Cerebellar nuclear complex (tissue), 1 donor: Measurements from ENCODE around the gene NR1H4.
"Not testable (repeated sequence)": the region's sequence is repeated elsewhere in the genome, so short reads cannot be mapped to it uniquely, and the experiment has no call there.

Experiments used
- DNase-seq, 2 experiments: peaks; one replicate each; lab custom pipeline; 2025; lab: John Stamatoyannopoulos, UW

The NR1H4 gene

DNA sequence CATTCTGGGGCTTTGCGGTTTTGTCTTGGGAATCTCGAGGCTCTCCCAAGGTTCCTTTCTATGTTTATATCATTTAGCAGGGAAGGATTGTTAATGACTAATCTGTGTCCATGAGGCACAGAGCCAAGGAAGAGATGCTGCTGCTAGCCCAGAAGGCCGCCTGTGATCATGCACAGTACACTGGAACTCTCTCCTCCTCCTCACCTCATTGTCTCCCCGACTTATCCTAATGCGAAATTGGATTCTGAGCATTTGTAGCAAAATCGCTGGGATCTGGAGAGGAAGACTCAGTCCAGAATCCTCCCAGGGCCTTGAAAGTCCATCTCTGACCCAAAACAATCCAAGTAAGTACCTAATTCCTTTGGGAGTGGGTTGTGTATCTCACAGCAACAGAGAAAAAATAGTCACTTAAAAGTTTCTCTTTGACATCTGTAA lies at the start of gene NR1H4:
NR1H4 (plus strand) TSS at position 151 of the 435 bp plus-strand sequence. CDS start 19,458 bp downstream, outside the sequence.
- DNase-seq: no peak

DNA sequence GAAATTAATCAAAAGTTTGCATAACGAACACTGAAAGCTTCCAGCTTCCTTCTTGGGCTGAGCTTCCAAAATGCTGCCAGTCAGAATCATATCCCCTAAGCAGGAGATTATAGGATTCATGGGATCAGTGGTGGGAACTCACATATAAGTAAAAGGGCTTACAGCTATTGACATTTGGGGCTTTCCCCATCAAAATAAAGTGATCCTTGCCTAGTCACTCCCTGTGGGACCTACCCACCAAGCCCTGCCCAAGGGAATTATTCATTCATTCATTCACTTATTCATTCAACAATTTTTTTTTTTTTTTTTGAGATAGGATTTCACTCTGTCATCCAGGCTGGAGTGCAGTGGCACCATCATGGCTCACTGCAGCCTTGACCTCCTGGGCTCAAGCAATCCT lies 47.5 kb upstream of the NR1H4 start:
- no peak for DNase-seq

DNA sequence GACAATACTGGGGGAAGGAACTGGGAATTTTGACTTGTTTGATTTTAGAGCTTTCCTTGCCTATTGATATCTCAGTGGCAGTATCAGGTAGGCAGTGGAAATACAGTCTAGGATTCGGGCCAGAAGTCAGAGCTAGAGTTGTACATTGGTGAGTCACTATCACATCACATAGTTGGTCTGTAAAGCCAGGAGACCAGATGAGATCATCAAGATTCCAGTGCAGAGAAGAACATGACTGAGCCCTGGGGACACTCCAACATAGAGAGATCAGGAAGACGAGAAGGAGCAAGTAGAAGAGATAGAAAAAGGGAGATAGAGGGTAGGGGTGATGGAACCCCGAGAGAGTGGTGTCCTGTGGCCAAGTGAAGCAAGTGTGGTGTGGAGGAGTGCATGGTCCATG lies 46.6 kb upstream of the NR1H4 start:
- DNase-seq: no peak

DNA sequence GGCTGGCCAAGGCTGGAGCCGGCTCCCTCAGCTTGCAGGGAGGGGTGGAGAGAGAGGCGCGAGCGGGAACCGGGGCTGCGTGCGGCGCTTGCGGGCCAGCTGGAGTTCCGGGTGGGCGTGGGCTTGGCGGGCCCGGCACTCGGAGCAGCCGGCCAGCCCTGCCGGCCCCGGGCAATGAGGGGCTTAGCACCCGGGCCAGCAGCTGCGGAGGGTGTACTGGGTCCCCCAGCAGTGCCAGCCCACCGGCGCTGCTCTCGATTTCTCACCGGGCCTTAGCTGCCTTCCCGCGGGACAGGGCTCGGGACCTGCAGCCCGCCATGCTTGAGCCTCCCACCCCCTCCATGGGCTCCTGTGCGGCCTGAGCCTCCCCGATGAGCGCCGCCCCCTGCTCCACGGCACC lies 43.4 kb upstream of the NR1H4 start:
- DNase-seq: not testable (repeated sequence)

DNA sequence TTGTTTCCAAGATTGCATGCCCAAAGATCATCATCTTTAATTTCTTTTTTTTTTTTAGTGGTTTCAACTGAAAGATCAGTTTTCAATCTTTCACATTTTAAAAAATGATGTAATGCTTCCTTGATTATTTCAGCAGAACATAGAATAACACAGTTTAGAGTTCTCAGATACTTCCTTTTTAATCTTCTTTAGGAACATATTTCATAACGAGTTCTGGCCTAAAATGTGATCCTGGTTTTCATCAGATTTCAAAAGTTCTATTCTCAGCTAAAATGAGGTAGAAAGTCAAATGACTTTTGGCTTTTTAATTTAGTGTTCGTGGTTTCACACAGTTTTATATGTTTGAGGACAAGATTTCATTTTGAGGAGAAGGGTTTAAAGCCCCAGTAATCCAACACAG lies 40.0 kb upstream of the NR1H4 start:
- no peak for DNase-seq

DNA sequence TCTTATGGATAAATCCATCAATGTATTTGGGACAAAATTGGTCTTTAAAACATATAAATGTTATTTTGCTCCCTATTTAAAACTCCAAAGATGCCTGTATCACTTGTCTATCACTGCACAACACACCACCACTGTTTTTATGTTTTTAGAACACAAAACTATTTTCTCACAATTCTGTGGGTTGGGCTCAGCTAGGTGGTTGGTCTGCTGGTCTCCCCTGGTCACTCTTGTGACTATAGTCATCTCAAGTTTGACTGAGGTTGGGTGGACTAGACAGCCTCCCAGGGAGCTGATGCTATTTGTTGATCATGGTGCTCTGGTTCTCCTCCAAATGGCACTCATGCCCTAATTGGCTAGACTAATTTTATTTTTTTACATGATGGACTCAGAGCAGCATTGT lies 39.5 kb upstream of the NR1H4 start:
- no peak for DNase-seq

DNA sequence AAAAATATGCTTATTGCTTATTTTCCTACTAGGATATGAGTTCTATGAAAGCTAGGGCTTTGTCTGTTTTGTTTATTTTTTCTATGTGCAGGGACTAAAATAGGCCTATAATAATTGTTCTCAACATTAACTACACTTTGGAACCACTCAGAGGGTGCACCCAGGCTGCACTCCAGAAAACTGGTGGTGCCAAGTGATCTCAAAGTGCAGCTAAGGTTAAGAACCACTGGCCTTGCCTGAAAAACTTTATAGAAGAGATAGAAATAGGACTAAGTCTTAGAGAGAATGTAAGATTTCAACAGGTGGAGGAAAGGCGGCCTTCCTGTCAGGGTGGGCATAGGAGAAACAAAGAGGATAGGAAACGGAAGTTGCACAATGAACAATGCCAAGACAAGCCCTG lies 37.7 kb upstream of the NR1H4 start:
- DNase-seq: no peak

DNA sequence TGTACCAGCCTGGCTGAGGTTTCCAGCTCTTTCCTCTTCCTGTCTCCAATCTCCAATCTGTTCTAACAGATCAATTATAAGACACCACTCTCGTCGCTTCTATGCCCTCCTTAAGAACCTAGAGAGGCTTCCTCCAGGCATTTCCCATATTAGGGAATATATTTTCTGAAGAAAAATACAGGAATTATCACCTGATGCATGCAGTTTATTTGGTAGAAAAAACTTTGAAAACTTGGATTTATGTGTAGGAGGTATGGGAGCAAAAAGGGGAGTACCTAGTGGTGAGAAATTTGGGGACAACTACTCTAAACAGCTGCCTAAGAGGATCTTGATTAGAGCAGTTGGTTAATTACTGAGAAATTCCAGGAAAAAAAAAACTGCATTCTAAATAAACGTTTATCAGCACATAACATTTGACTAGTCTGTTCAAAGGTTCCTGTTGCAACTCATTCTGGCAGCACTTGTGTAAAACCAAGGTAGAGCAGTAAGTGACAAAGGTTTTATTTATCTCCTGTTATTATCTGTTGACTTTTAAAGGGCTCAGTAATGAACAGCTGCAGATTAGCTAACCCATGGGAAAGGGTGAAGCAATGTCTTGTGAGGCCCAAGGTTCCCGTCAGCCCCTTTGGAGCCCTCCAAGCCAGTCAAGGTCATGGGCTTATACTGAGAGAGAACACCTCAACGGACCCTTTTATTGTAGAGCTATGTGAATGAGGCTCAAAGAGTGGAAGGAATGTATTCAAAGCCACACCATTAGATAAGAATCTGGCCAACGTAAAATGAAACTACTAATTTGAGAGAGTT lies 36.4 kb upstream of the NR1H4 start:
- DNase-seq: no peak

DNA sequence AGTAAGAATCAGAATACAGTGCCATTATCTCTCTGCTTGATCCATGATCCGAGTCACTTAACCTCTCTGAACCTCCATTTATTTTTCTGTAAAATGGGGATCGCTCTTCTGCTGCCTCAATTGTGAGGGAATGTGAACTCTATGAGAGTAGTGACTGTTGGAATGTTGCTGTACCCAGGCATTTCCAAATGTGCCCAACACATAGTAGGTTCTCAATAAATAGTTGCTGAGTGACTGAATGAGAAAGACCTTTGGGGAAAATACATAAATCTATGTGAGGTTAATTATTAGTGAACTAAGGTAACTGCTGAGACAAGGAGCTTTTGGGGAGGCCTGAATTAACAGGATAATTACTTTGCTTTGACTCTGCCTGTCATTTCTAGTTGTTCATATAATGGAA lies 33.9 kb upstream of the NR1H4 start:
- DNase-seq: no peak

DNA sequence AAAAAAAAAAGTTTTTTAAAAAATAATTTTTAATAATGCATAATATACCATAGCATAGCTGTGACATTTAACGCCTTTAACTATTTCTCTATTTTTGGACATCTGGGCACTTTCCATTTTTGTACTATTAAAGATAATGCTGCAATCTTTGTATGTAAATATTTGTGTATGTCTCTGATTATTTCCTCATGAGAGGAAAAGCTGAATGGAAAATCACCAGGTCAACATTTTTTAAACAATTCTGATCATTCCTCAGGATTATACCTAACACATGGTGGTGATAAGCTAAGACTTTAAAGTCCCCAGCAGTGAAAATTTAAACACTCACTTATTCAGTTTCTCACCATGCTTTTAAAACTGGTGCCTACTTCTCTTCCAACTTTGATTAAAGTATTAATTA lies 31.3 kb upstream of the NR1H4 start:
- no peak for DNase-seq

DNA sequence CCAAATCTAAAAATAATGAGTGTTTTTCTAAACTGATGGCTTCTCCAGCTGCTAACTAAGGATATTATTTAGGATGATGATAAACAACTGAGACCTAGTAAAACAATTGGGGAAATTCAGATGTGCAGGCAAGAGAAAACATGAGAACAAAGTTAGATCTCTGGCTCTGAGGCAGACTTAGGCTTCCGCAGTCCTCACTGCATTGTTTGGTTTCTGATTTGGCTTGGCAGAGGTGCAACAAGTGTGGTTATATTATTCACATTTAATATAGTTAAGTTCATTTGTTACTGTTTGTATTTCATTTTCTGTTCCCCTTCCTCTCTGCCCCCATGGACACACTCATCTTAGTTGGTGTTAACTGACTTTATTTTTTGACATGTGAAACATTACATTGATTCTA lies 30.2 kb upstream of the NR1H4 start:
- DNase-seq: no peak

DNA sequence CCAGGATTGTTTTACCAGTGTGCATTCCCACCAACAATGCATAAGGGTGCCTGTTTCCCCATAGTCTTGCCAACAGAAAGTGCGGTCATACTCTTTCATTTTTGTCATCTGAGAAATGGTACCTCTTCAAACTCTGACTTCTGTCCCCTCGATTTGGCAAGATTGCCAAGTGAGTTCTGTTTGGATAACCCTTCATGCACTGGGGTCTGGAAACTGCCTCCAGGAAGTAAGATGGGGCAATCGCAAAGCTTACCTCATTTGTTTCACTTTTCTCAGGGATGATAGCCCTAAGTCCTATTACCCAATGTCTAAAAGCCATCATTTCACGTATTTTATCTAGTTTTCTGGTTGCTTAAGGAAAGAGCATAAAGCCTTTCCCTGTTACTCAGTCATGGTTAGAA lies 28.6 kb upstream of the NR1H4 start:
- no peak for DNase-seq

DNA sequence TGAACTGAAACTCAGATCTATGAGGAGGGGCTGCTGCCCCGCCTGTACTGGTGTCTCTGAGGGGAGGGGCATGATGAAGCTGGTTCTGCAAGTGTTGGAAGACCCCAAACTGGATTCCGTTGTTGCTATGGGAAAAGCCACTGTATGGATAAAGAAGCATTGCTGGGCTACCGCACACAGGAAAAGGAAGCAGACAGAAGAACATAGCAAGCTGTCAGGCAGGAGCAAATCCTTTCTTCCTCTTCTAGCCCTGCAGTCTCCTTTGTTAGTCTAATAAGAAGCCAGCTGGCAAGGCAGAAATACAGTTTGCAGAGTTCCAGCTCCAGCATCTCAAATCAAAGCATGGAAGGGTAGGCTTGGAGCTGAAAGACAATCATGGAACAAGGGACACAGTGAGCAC lies 26.3 kb upstream of the NR1H4 start:
- DNase-seq: no peak

DNA sequence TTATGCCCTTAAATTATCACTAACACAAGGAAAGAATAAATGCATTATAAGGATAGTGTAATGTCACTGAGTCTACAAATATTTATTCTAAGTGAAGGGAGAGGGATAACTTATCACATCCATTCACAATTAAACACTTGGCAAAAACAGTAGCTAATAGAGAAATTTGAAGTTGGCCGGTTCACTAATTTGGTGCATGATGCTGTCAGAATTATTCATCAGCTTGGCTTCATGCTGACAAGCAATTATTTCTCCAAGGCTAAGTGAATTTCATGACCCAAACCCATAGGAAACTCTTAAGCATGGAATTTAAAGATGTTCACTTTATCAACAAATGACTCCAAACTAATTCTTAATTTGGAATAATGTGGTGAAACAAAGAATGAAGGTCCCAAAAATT lies 25.0 kb upstream of the NR1H4 start:
- DNase-seq: no peak

DNA sequence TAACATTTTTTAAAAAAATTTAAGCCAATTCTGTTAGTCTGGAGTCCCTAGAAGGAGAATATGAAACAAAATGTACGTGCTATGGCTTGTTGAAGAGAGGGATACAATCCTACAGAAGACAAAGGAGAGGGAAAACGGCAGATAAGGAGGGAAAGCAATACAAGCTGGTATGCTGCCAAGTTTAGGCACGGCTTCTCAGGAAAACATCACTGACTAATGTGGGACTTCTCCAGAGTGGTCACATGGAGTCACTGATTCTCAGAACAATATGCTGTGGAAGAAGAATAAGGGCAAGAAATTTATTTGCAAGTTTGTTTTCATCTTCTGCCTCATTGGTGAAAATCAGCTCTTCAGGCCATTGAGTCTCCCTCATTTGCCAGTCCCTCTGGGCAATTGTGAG lies 22.9 kb upstream of the NR1H4 start:
- DNase-seq: no peak

DNA sequence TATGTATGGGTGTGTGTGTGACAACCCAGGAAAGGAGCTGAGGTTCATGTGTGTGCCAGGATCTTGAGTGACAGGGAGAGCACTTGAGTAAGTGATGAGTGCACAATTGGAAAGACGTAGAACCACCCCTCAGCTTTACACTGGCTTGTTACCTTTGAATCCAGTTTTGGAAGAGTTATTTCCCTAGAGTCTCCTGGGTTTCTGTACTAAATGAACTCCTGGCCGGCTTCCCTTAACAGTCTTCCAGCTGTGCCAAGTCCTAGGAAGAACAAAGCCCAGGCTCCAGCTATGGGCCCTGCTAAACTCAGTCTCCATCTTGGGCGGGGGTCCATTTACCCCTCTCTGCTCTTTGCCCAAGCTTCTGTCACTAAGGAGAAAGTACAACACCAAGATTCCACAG lies 19.7 kb upstream of the NR1H4 start:
- DNase-seq: no peak

DNA sequence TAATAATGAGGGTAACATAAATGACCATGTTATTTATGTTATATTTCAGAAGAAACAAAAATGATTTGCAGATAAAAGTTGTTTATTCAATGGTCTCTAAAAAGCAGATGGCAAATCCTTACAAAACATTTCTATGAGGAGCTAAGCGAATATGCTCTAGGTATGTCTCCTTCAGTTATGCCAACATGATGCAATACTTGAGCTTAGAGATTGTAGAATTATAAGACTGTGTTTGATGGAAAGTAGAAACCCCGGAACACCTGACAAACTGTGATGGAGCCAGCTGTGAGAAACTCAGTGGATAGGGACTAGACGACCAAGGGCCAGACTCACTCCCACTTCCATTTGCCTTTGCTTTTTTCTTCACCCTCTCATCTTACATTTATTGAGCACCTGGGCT lies 17.8 kb upstream of the NR1H4 start:
- no peak for DNase-seq

DNA sequence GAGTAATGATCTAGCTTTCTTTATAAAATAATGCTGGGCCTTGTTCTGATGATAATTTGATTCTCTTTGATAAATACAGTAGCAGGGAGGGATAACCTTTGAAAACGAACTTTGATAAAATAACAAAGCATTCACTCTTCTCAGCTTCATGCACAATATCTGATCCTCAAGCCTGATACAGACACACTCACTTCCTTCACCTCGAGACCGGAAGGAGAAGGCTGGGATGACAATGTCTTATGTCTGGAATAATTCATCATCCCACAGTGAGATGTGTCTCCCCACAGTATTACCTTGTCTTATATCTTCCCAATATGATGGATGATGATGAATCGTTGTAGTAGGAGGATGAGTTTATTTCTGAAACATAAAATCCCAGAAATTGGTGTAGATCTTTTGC lies 15.5 kb upstream of the NR1H4 start:
- DNase-seq: no peak

DNA sequence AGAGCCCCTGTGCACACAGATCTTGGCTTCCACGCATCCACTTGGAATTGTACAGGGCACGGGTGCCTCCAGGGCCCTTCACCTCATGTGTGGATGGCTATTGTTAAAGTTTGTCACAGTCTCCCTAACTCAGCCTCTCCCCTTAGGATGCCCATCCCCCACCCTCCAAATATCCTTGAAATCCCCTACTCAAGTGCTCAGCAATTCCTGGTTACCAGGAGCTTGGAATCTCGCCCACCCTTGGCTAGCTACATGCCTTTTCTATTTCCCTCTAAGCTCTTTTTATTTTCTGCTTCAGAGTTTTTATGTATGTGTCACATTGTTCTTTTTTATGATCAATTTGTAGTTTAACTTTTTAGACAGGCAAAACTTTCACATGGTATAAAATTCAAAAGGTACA lies 13.0 kb upstream of the NR1H4 start:
- no peak for DNase-seq

DNA sequence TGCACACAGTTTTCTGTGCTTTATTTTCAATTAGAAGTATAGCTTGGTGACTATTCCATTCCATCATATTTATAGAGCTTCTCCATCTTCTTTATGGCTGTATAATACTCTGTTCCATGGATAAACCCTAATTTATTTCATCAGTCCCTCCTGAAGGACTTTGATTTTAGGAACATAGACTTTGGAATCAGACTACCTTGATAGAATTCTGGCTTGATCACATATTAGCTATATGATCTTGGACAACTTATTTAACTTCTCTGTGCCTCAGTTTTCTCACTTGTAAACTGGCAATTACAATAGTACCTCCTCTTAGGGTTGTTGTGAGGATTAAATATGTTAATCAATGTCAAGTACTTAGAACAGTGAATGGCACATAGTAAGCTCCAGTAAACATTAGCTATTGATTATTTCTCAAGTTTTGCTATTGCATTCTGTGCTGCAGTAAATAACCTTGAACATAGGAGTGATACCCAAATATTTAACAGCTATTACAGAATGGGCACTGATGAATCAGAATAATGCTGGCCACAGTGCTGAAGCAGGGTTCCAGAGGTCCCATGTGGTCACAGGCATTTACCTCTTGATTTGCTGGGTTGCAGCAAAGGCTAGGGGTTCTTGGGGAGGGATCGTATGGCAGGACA lies 12.2 kb upstream of the NR1H4 start:
- no peak for DNase-seq

DNA sequence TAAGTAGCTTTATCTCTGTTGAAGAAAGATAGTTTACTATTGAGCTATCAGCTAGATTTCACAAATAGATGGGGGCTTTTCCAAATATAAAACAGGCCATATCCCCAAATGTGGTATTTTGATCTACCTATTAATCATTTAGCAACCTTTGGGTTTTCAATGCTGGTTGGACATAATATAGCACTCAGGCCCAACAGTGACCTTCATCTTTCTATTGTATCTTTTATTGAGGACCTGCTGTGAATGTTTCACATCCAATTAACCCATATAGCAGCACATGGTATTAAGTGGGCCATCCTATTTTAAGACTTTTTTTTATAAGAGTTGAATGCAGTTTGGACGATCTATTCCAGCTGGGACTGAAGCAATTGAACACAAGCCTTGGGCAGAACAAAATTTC lies 10.0 kb upstream of the NR1H4 start:
- DNase-seq: no peak

DNA sequence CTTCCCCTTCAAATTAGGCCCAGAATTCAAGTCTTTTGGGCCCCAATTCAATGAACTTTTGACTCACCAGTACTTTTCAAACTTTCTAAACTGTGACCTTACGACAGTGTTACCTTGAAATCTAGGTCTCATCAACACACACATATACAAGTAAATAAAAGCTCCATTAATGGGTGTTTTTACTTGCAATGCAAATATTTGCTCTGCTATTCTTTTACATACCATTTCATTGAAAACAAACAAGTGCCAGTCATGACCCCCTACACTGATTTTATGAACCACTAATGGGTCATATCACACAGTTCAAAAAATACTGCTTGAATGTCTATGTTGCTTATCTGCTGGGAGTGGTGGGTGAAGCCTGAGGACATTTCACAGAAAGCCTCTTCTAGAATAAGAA lies 9.1 kb upstream of the NR1H4 start:
- no peak for DNase-seq

DNA sequence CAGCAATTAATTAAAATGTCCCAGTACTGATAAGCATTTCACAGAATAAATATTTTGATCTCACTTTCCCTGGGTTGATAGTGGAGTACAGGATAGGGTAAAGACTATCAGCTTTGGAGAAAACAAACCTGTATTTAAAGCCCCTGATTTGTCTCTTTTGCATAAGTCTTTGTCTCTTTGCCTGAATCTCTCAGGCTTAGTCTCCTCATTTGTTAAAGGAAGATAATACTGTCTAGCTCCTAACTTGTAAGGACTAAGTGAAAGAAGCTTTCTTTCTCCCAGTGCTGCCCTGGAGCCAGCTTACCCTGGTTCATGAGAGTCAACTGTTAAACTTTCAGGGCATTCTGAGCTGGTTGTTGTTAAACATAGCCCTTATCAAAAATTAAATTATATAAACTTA lies 5.5 kb upstream of the NR1H4 start:
- DNase-seq: no peak

DNA sequence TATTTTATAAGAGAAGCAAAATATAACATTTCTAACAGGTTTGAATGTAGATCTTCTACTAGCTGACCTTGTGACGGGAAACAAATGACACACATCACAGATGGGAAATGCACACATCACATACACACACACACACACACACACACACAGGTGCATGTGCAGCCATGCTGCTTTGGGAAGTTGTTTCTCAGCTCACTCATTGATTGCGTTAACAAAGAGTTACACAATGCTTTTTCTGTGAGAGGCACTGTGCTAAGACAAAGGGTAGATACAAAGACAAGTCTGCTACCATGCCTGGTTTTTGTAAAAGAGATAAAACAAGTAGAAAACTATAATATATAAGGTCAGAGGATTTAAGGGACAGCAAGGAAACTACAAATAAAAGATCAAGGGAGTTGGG lies 1.3 kb upstream of the NR1H4 start:
- DNase-seq: no peak
